Stomach (tissue), 9 donors: ENCODE results near the gene CALHM1. TPM values are rescaled to one million over a fixed set of nuclear protein-coding genes. Genes with fewer than 3 reads are reported as not detected.
"Not testable (repeated sequence)": the region's sequence is repeated elsewhere in the genome, so short reads cannot be mapped to it uniquely, and the experiment has no call there.

Experiments
- DNase-seq, 2 donors: peaks; one replicate each; pipeline versions ENCODE4 v3.0.0 to v3.0.0-alpha.2; 2013 to 2019
- H3K27ac ChIP-seq, 5 donors: fragments of 200-600 bp in 4 of 5; sonication (generic) in 4 of 5; one replicate each; pipeline ENCODE4 v1.5.1; 2013 to 2019; ENCODE audit warnings: mild to moderate bottlenecking in 1 of 5, moderate library complexity in 1 of 5
- H3K27me3 ChIP-seq, 3 donors: fragments of 200-600 bp; sonication (generic); one replicate each; pipeline ENCODE4 v1.5.1; 2017 to 2019; ENCODE audit warnings: mixed run types in 1 of 3
- H3K36me3 ChIP-seq, 4 donors: fragments of 200-600 bp; sonication (generic); 1 replicate in 3 of 4; 2 replicates in 1 of 4; pipeline ENCODE4 v1.5.1; 2016 to 2019
- H3K4me1 ChIP-seq, 4 donors: fragments of 200-600 bp; sonication (generic); one replicate each; pipeline ENCODE4 v1.5.1; 2016 to 2019
- H3K4me3 ChIP-seq, 4 donors: fragments of 200-600 bp; sonication (generic) in 3 of 4; one replicate each; pipeline ENCODE4 v1.5.1; 2016 to 2019; ENCODE audit warnings: mild to moderate bottlenecking in 1 of 4
- H3K9me3 ChIP-seq, 4 donors: fragments of 200-600 bp; sonication (generic); one replicate each; pipeline ENCODE4 v1.5.1; 2016 to 2019
- CTCF ChIP-seq, 7 experiments: fragments of 450-650 bp in 4 of 7; fragments of 200-600 bp in 3 of 7; sonication (generic) in 3 of 7; IDR thresholded peaks; one replicate each; pipeline ENCODE4 v1.5.1; 2016 to 2019; ENCODE audit warnings: antibody characterized with exemption in 7 of 7, control low read depth in 2 of 7, mild to moderate bottlenecking in 1 of 7
- EP300 ChIP-seq: sonication (generic); formaldehyde crosslinking; IDR thresholded peaks from one replicate; pipeline ENCODE4 v1.6.1; 2017; ENCODE audit warnings: antibody characterized with exemption
- POLR2A ChIP-seq, 4 donors: fragments of 450-650 bp; IDR thresholded peaks; one replicate each; pipeline ENCODE4 v1.6.1; 2016; ENCODE audit warnings: antibody characterized with exemption in 4 of 4, control low read depth in 2 of 4, mild to moderate bottlenecking in 1 of 4, moderate library complexity in 1 of 4
- POLR2AphosphoS5 ChIP-seq, 3 donors: sonication (generic); formaldehyde crosslinking; IDR thresholded peaks; one replicate each; pipeline ENCODE4 v1.6.1; 2016; ENCODE audit warnings: antibody characterized with exemption in 3 of 3
- WGBS, 5 donors: extraction: QIAGEN DNeasy Blood & Tissue Kit in 3 of 5; methylation state at CpG; one replicate each; pipeline versions ENCODE4 v1.1.5 to v1.1.7; 2013 to 2018; 5-methylcytosine and 5-hydroxymethylcytosine counted together
- intact Hi-C: fragments of 100-400 bp; cut with DNase I; formaldehyde crosslinking; loops from one replicate; pipeline ENCODE4 v1.15.1; 2023; ENCODE audit warnings: low total_unique reads
- polyA plus RNA-seq, 3 donors: library from polyadenylated mRNA; stranded (reverse); fragments of 200-250 nt; gene quantifications; one replicate each; pipeline ENCODE4 v1.2.3, GENCODE V29; 2013
- total RNA-seq, 5 donors: library from RNA; depleted of rRNA; stranded (reverse); fragments of >200 nt; gene quantifications; one replicate each; pipeline versions ENCODE4 v1.1.0 to v1.2.3, GENCODE V29; 2014 to 2016
- donor health status: healthy with polysubstance abuse.
- donor health status: Bipolar disorder and iron deficiency.
- donor health status: healthy.

The CALHM1 gene
- total and polyA plus RNA-seq, 8 donors: not detected

GRCh38 chr10:103504181-103504783, 45.6 kb upstream of the CALHM1 start:
- intact Hi-C loops: no loop called here
- Histone ChIP-seq H3K4me1 (peaks cover 0 to 9% (median 5%) of the 10 kb centered on the region in 4 donors), H3K36me3 (no peaks in the 10 kb centered on the region), H3K27ac (no peak overlapping the region), H3K4me3 (no peak overlapping the region), H3K27me3 (peaks cover 0 to 26% (median 5%) of the 10 kb centered on the region in 3 donors), H3K9me3 (no peaks in the 10 kb centered on the region)
- peak; percentile 34 to 74 for DNase-seq
- 32 to 50% (median 40%) methylated on average over 10 of the region's 10 CpGs for WGBS, 5 donors
- TF ChIP-seq POLR2AphosphoS5 (IDR thresholded peaks at IDR 0.05): no peak
- TF ChIP-seq EP300: no peak
- TF ChIP-seq CTCF (IDR thresholded peaks at IDR 0.05): no peak
- no peak for TF ChIP-seq POLR2A (IDR thresholded peaks at IDR 0.05)

DNA sequence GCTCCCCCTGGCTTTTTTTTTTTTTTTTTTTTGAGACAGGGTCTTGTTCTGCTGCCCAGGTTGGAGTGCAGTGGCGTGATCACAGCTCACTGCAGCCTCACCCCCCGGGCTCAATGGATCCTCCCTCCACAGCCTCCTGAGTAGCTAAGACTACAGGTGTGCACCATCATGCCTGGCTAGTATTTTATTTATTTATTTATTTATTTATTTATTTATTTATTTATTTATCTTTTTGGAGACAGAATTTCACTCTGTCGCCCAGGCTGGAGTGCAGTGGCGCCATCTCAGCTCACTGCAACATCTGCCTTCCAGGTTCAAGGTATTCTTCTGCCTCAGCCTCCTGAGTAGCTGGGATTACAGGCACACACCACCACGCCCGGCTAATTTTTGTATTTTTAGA, 45.1 kb upstream of the CALHM1 start:
- intact Hi-C loops, H3K4me1 ChIP-seq, H3K36me3 ChIP-seq, H3K27ac ChIP-seq, DNase-seq, H3K4me3 ChIP-seq, H3K9me3 ChIP-seq: not testable (repeated sequence)
- peaks cover 0 to 26% (median 5%) of the 10 kb centered on the region in 3 donors for H3K27me3 ChIP-seq
- 86 to 97% (median 91%) methylated on average over 6 of the region's 6 CpGs for WGBS, 5 donors

GRCh38 chr10:103502849-103503660, 44.4 kb upstream of the CALHM1 start:
- no peak for DNase-seq
- no peak for TF ChIP-seq EP300
- TF ChIP-seq POLR2AphosphoS5 (IDR thresholded peaks at IDR 0.05): no peak
- TF ChIP-seq CTCF (IDR thresholded peaks at IDR 0.05): no peak
- TF ChIP-seq POLR2A (IDR thresholded peaks at IDR 0.05): no peak

GRCh38 chr10:103501186-103501585, 42.5 kb upstream of the CALHM1 start:
- 75 to 97% (median 88%) methylated on average over 3 of the region's 3 CpGs for WGBS, 5 donors

More at GRCh38 chr10:103502849-103503660, 44.4 kb upstream of the CALHM1 start:
- H3K4me3 ChIP-seq: no peak overlapping the region
- H3K4me1 ChIP-seq: peaks cover 0 to 9% (median 5%) of the 10 kb centered on the region in 4 donors
- H3K27me3 ChIP-seq: peaks cover 0 to 26% (median 5%) of the 10 kb centered on the region in 3 donors
- H3K36me3 ChIP-seq: no peaks in the 10 kb centered on the region
- intact Hi-C loops: no loop called here
- H3K27ac ChIP-seq: no peak overlapping the region
- H3K9me3 ChIP-seq: no peaks in the 10 kb centered on the region
- 75 to 84% (median 81%) methylated on average over 12 to 13 of the region's 13 CpGs for WGBS, 5 donors

More at GRCh38 chr10:103501186-103501585, 42.5 kb upstream of the CALHM1 start:
- TF ChIP-seq POLR2AphosphoS5 (IDR thresholded peaks at IDR 0.05) (no peak), POLR2A (IDR thresholded peaks at IDR 0.05) (no peak), EP300 (no peak), CTCF (IDR thresholded peaks at IDR 0.05) (no peak)
- Histone ChIP-seq H3K4me1 (peaks cover 0 to 9% (median 5%) of the 10 kb centered on the region in 4 donors), H3K4me3 (no peak overlapping the region), H3K27me3 (peaks cover 0 to 40% (median 5%) of the 10 kb centered on the region in 3 donors), H3K9me3 (no peaks in the 10 kb centered on the region), H3K36me3 (no peaks in the 10 kb centered on the region), H3K27ac (no peak overlapping the region)
- intact Hi-C loops: no loop called here
- DNase-seq: no peak
